Lung (tissue), 12 donors: ENCODE measurements around the gene CPNE7. TPM values are rescaled to one million over a fixed set of nuclear protein-coding genes. Genes with fewer than 3 reads are reported as not detected.
"Not testable (repeated sequence)": the region's sequence is repeated elsewhere in the genome, so short reads cannot be mapped to it uniquely, and the experiment has no call there.

ENCODE experiments used
- ATAC-seq: fragments of 200-7000 bp; cut with Tn5 transposase; one replicate; pipeline ENCODE4 v1.9.1; 2020; ENCODE audit warnings: moderate number of reproducible peaks; ENCODE audit not compliant: insufficient read depth, low FRiP score
- DNase-seq, 3 donors: peaks; one replicate each; pipeline ENCODE4 v3.0.0-alpha.2; 2013 to 2017
- H3K27ac ChIP-seq, 2 donors: one replicate each; pipeline ENCODE4 v1.5.1; 2013; ENCODE audit warnings: mild to moderate bottlenecking in 2 of 2, moderate library complexity in 2 of 2, control low read depth in 1 of 2, inconsistent platforms in 1 of 2, low read depth in 1 of 2, low read length in 1 of 2
- H3K27me3 ChIP-seq, 3 donors: one replicate each; pipeline ENCODE4 v1.5.1; 2013; ENCODE audit warnings: low read length in 2 of 3; ENCODE audit not compliant: control insufficient read depth in 3 of 3, insufficient read depth in 3 of 3
- H3K36me3 ChIP-seq, 4 donors: one replicate each; pipeline ENCODE4 v1.5.1; 2013; ENCODE audit warnings: low read length in 4 of 4, mild to moderate bottlenecking in 1 of 4, moderate library complexity in 1 of 4; ENCODE audit not compliant: control insufficient read depth in 4 of 4, insufficient read depth in 4 of 4
- H3K4me1 ChIP-seq, 5 donors: one replicate each; pipeline ENCODE4 v1.5.1; 2013; ENCODE audit warnings: low read length in 5 of 5, mild to moderate bottlenecking in 2 of 5, moderate library complexity in 1 of 5; ENCODE audit not compliant: control insufficient read depth in 5 of 5, insufficient read depth in 5 of 5
- H3K4me3 ChIP-seq: one replicate; pipeline ENCODE4 v1.5.1; 2013; ENCODE audit warnings: mild to moderate bottlenecking, control low read depth, moderate library complexity
- H3K9ac ChIP-seq, 2 donors: one replicate each; pipeline ENCODE4 v1.5.1; 2013; ENCODE audit warnings: low read length in 2 of 2, control low read depth in 1 of 2; ENCODE audit not compliant: insufficient read depth in 1 of 2
- H3K9me3 ChIP-seq, 4 donors: one replicate each; pipeline ENCODE4 v1.5.1; 2013; ENCODE audit warnings: low read length in 3 of 4, mild to moderate bottlenecking in 1 of 4, moderate library complexity in 1 of 4; ENCODE audit not compliant: control insufficient read depth in 4 of 4, insufficient read depth in 3 of 4
- CTCF ChIP-seq: IDR thresholded peaks from 2 replicates; pipeline ENCODE4 v1.5.1; 2012; ENCODE audit warnings: mild to moderate bottlenecking; ENCODE audit errors: control extremely low read depth, extremely low read depth
- WGBS, 2 donors: extraction: QIAGEN DNeasy Blood & Tissue Kit; methylation state at CpG; one replicate each; pipeline ENCODE4 v1.1.7; 2013; 5-methylcytosine and 5-hydroxymethylcytosine counted together
- polyA plus RNA-seq, 2 donors: library from polyadenylated mRNA; stranded (reverse); fragments of 200-250 nt; gene quantifications; one replicate each; pipeline ENCODE4 v1.2.1, GENCODE V29; 2013
- total RNA-seq, 2 donors: library from RNA; depleted of rRNA in 1 of 2; stranded (reverse); fragments of >200 nt in 1 of 2; gene quantifications; one replicate each; pipeline ENCODE4 v1.2.1, GENCODE V29; 2014 to 2021
- donor health status: control.
- donor health status: control.
- donor health status: Bipolar disorder and iron deficiency.
- donor health status: healthy.
- donor health status: DM: yes; HTN: yes; CAD: no.

The CPNE7 gene
- total and polyA plus RNA-seq, 4 donors, result 0.65 to 2.2 (median 1.2) TPM

GRCh38 chr16:89584768-89585549, 9.4 kb downstream of the CPNE7 start:
- no peaks in the 10 kb centered on the region for H3K36me3 ChIP-seq
- no peak for ATAC-seq
- no peak for TF ChIP-seq CTCF
- H3K4me1 ChIP-seq, result peaks cover 0 to 6% (median 0%) of the 10 kb centered on the region in 5 donors
- 75 to 79% methylated on average over 25 of the region's 25 CpGs for WGBS, 2 donors
- DNase-seq, result no peak
- H3K27ac ChIP-seq, result no peak overlapping the region
- H3K9me3 ChIP-seq, result no peaks in the 10 kb centered on the region
- no peak overlapping the region for H3K4me3 ChIP-seq
- H3K9ac ChIP-seq, result no peak overlapping the region
- H3K27me3 ChIP-seq, result peaks cover 0 to 2% (median 0%) of the 10 kb centered on the region in 3 donors

DNA sequence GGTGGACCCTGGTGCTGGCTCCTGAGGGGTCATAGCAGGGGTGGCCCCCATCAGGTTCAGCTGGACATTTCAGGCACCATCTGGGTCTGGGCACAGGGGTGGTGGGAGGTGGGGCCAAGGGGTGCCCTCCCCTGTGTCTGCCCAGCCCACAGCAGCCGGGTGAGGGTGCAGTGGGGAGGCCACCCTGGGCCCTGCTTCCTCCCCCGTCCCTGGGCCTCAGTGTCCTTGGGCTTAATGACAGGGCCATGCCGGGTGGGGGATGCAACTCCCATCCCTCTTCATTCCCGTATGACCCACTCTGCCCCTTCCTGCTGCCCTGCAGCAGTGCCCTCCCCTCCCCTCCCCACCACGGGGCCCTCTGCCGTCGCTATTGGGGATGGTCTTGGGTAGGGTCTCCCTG, 10.7 kb downstream of the CPNE7 start:
- DNase-seq (no peak), ATAC-seq (no peak)
- H3K4me1 ChIP-seq, result peaks cover 0 to 6% (median 0%) of the 10 kb centered on the region in 5 donors
- WGBS, 2 donors, result 83 to 85% methylated on average over 7 of the region's 7 CpGs
- H3K9me3 ChIP-seq, result no peaks in the 10 kb centered on the region
- H3K36me3 ChIP-seq, result no peaks in the 10 kb centered on the region
- H3K4me3 ChIP-seq, result no peak overlapping the region
- no peak overlapping the region for H3K27ac ChIP-seq
- H3K27me3 ChIP-seq, result peaks cover 0 to 2% (median 0%) of the 10 kb centered on the region in 3 donors
- H3K9ac ChIP-seq, result no peak overlapping the region
- no peak for TF ChIP-seq CTCF

GRCh38 chr16:89586853-89587252, 11.3 kb downstream of the CPNE7 start:
- H3K4me1 ChIP-seq, result peaks cover 0 to 4% (median 0%) of the 10 kb centered on the region in 5 donors
- H3K27ac ChIP-seq, result no peak overlapping the region
- no peak overlapping the region for H3K4me3 ChIP-seq
- H3K36me3 ChIP-seq, result no peaks in the 10 kb centered on the region
- DNase-seq (no peak), ATAC-seq (no peak)
- H3K9ac ChIP-seq, result no peak overlapping the region
- no peaks in the 10 kb centered on the region for H3K9me3 ChIP-seq
- 64 to 81% methylated on average over 14 to 21 of the region's 25 CpGs for WGBS, 2 donors
- no peak for TF ChIP-seq CTCF
- H3K27me3 ChIP-seq, result peaks cover 0 to under 1% (median 0%) of the 10 kb centered on the region in 3 donors

- not testable (repeated sequence) for ATAC-seq, H3K27ac ChIP-seq, DNase-seq, H3K4me1 ChIP-seq, H3K9me3 ChIP-seq, H3K4me3 ChIP-seq, H3K9ac ChIP-seq, H3K27me3 ChIP-seq, H3K36me3 ChIP-seq
- WGBS, 2 donors, result 97 to 98% methylated on average over 10 to 28 of the region's 36 CpGs
Observed at GRCh38 chr16:89587676-89588075, 12.1 kb downstream of the CPNE7 start.
